ENCODE results near the gene GSG1L. TPM values are rescaled to one million over a fixed set of nuclear protein-coding genes. Genes with fewer than 3 reads are reported as not detected.
"Not testable (repeated sequence)": the region's sequence is repeated elsewhere in the genome, so short reads cannot be mapped to it uniquely, and the experiment has no call there.

The GSG1L gene
- total and polyA plus RNA-seq, 2 donors = 0.07 TPM; not detected in 1

- Histone ChIP-seq H3K9me3 (ENCODE audit: control insufficient read depth in 2 of 2, insufficient read depth in 1 of 2, low read length in 1 of 2) (peaks cover 2 to 4% of the 10 kb centered on the region in 2 donors), H3K4me3 (ENCODE audit: low read length in 2 of 2) (no peak overlapping the region), H3K36me3 (ENCODE audit: control insufficient read depth in 2 of 2, insufficient read depth in 2 of 2, low read length in 1 of 2) (no peaks in the 10 kb centered on the region), H3K27me3 (ENCODE audit: control insufficient read depth in 2 of 2, insufficient read depth in 1 of 2, low read length in 1 of 2) (no peaks in the 10 kb centered on the region), H3K4me1 (ENCODE audit: control insufficient read depth in 2 of 2, insufficient read depth in 2 of 2, low read length in 2 of 2) (no peaks in the 10 kb centered on the region), H3K27ac (ENCODE audit: low read depth in 1 of 2, low read length in 1 of 2) (no peak overlapping the region)
- WGBS = 89% methylated on average over 3 of the region's 3 CpGs
- no peak for DNase-seq (ENCODE audit: low read depth in 6 of 9, low spot score in 9 of 9)
Measured at GRCh38 chr16:27879601-27880247, 183.8 kb downstream of the GSG1L start.

- not testable (repeated sequence) for H3K36me3 ChIP-seq (ENCODE audit: control insufficient read depth in 2 of 2, insufficient read depth in 2 of 2, low read length in 1 of 2); DNase-seq (ENCODE audit: low read depth in 6 of 9, low spot score in 9 of 9); H3K4me3 ChIP-seq (ENCODE audit: low read length in 2 of 2); H3K27ac ChIP-seq (ENCODE audit: low read depth in 1 of 2, low read length in 1 of 2); H3K27me3 ChIP-seq (ENCODE audit: control insufficient read depth in 2 of 2, insufficient read depth in 1 of 2, low read length in 1 of 2); H3K4me1 ChIP-seq (ENCODE audit: control insufficient read depth in 2 of 2, insufficient read depth in 2 of 2, low read length in 2 of 2); H3K9me3 ChIP-seq (ENCODE audit: control insufficient read depth in 2 of 2, insufficient read depth in 1 of 2, low read length in 1 of 2)
- WGBS = 97% methylated on average over 1 of the region's 1 CpG
Measured at GRCh38 chr16:27872627-27873026, 190.9 kb downstream of the GSG1L start.

GRCh38 chr16:27870116-27870798, 193.3 kb downstream of the GSG1L start:
- Histone ChIP-seq H3K27ac (ENCODE audit: low read depth in 1 of 2, low read length in 1 of 2) (no peak overlapping the region), H3K4me3 (ENCODE audit: low read length in 2 of 2) (no peak overlapping the region), H3K27me3 (ENCODE audit: control insufficient read depth in 2 of 2, insufficient read depth in 1 of 2, low read length in 1 of 2) (no peaks in the 10 kb centered on the region), H3K4me1 (ENCODE audit: control insufficient read depth in 2 of 2, insufficient read depth in 2 of 2, low read length in 2 of 2) (no peaks in the 10 kb centered on the region), H3K9me3 (ENCODE audit: control insufficient read depth in 2 of 2, insufficient read depth in 1 of 2, low read length in 1 of 2) (peaks cover 3 to 8% of the 10 kb centered on the region in 2 donors), H3K36me3 (ENCODE audit: control insufficient read depth in 2 of 2, insufficient read depth in 2 of 2, low read length in 1 of 2) (no peaks in the 10 kb centered on the region)
- DNase-seq (ENCODE audit: low read depth in 6 of 9, low spot score in 9 of 9) = no peak
- 59% methylated on average over 4 of the region's 4 CpGs for WGBS

GRCh38 chr16:27869411-27869810, 194.1 kb downstream of the GSG1L start:
- no peaks in the 10 kb centered on the region for H3K27me3 ChIP-seq (ENCODE audit: control insufficient read depth in 2 of 2, insufficient read depth in 1 of 2, low read length in 1 of 2)
- H3K9me3 ChIP-seq (ENCODE audit: control insufficient read depth in 2 of 2, insufficient read depth in 1 of 2, low read length in 1 of 2) = peaks cover 1 to 8% of the 10 kb centered on the region in 2 donors
- H3K36me3 ChIP-seq (ENCODE audit: control insufficient read depth in 2 of 2, insufficient read depth in 2 of 2, low read length in 1 of 2) = no peaks in the 10 kb centered on the region
- no peaks in the 10 kb centered on the region for H3K4me1 ChIP-seq (ENCODE audit: control insufficient read depth in 2 of 2, insufficient read depth in 2 of 2, low read length in 2 of 2)
- DNase-seq (ENCODE audit: low read depth in 6 of 9, low spot score in 9 of 9) = no peak
- no peak overlapping the region for H3K27ac ChIP-seq (ENCODE audit: low read depth in 1 of 2, low read length in 1 of 2)
- WGBS = 92% methylated on average over 1 of the region's 1 CpG
- H3K4me3 ChIP-seq (ENCODE audit: low read length in 2 of 2) = no peak overlapping the region

- no peak overlapping the region for H3K27ac ChIP-seq (ENCODE audit: low read depth in 1 of 2, low read length in 1 of 2)
- no peak for DNase-seq (ENCODE audit: low read depth in 6 of 9, low spot score in 9 of 9)
- H3K27me3 ChIP-seq (ENCODE audit: control insufficient read depth in 2 of 2, insufficient read depth in 1 of 2, low read length in 1 of 2) = no peaks in the 10 kb centered on the region
- no peak overlapping the region for H3K4me3 ChIP-seq (ENCODE audit: low read length in 2 of 2)
- no peaks in the 10 kb centered on the region for H3K36me3 ChIP-seq (ENCODE audit: control insufficient read depth in 2 of 2, insufficient read depth in 2 of 2, low read length in 1 of 2)
- WGBS = 97% methylated on average over 7 of the region's 7 CpGs
- peaks cover 2 to 9% of the 10 kb centered on the region in 2 donors for H3K9me3 ChIP-seq (ENCODE audit: control insufficient read depth in 2 of 2, insufficient read depth in 1 of 2, low read length in 1 of 2)
- no peaks in the 10 kb centered on the region for H3K4me1 ChIP-seq (ENCODE audit: control insufficient read depth in 2 of 2, insufficient read depth in 2 of 2, low read length in 2 of 2)
Measured at GRCh38 chr16:27868180-27868579, 195.3 kb downstream of the GSG1L start.

- no peaks in the 10 kb centered on the region for H3K4me1 ChIP-seq (ENCODE audit: control insufficient read depth in 2 of 2, insufficient read depth in 2 of 2, low read length in 2 of 2)
- 43% methylated on average over 19 of the region's 19 CpGs for WGBS
- peak in 7 of 9 donors; percentile 8 to 40 (median 18) for DNase-seq (ENCODE audit: low read depth in 6 of 9, low spot score in 9 of 9)
- H3K27me3 ChIP-seq (ENCODE audit: control insufficient read depth in 2 of 2, insufficient read depth in 1 of 2, low read length in 1 of 2) = no peaks in the 10 kb centered on the region
- H3K9me3 ChIP-seq (ENCODE audit: control insufficient read depth in 2 of 2, insufficient read depth in 1 of 2, low read length in 1 of 2) = peaks cover 2 to 9% of the 10 kb centered on the region in 2 donors
- H3K4me3 ChIP-seq (ENCODE audit: low read length in 2 of 2) = no peak overlapping the region
- no peak overlapping the region for H3K27ac ChIP-seq (ENCODE audit: low read depth in 1 of 2, low read length in 1 of 2)
- H3K36me3 ChIP-seq (ENCODE audit: control insufficient read depth in 2 of 2, insufficient read depth in 2 of 2, low read length in 1 of 2) = no peaks in the 10 kb centered on the region
Measured at GRCh38 chr16:27867122-27868110, 196.1 kb downstream of the GSG1L start.

DNA sequence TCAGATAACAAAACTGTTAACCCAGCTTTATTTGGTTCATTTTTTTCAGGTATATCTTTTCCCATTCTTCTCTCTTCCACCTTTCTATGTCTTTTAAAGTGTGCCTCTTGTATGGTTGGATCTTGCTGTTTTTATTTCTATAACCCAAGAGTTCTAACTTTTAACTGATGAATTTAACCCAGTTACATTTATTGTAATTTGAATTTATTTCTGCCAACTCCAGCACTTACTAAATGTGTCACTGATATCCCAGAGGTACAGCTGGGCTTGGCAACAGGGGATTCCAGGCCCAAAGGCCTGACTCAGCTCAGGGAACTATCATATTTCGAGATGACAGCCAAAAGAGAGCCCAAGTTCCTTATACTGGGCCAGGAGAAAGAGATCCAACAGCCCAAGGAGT, 200.1 kb downstream of the GSG1L start:
- no peaks in the 10 kb centered on the region for H3K27me3 ChIP-seq (ENCODE audit: control insufficient read depth in 2 of 2, insufficient read depth in 1 of 2, low read length in 1 of 2)
- H3K4me1 ChIP-seq (ENCODE audit: control insufficient read depth in 2 of 2, insufficient read depth in 2 of 2, low read length in 2 of 2) = no peaks in the 10 kb centered on the region
- no peak overlapping the region for H3K27ac ChIP-seq (ENCODE audit: low read depth in 1 of 2, low read length in 1 of 2)
- no peak for DNase-seq (ENCODE audit: low read depth in 6 of 9, low spot score in 9 of 9)
- H3K9me3 ChIP-seq (ENCODE audit: control insufficient read depth in 2 of 2, insufficient read depth in 1 of 2, low read length in 1 of 2) = peaks cover 2 to 9% of the 10 kb centered on the region in 2 donors
- no peaks in the 10 kb centered on the region for H3K36me3 ChIP-seq (ENCODE audit: control insufficient read depth in 2 of 2, insufficient read depth in 2 of 2, low read length in 1 of 2)
- H3K4me3 ChIP-seq (ENCODE audit: low read length in 2 of 2) = no peak overlapping the region
- 83% methylated on average over 1 of the region's 1 CpG for WGBS

DNA sequence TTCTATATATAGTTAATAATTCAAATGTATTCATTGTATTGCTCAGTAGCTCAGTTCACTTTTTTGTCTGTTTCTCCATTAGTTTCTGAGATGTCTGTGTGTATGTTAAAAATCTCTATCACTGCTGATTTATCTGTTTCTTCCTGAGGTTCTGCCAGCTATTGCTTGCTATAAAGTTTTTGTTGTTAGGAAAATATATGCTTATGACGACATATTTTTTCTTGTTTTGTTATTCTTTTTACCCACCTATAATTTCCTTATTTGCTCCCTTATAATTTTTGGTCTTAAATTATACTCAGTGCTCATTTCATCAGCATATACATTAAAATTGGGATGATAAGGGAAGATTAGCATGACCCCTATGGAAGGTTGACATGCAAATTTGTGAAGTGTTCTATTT, 200.6 kb downstream of the GSG1L start:
- 97% methylated on average over 1 of the region's 1 CpG for WGBS
- H3K4me1 ChIP-seq (ENCODE audit: control insufficient read depth in 2 of 2, insufficient read depth in 2 of 2, low read length in 2 of 2) = no peaks in the 10 kb centered on the region
- H3K27me3 ChIP-seq (ENCODE audit: control insufficient read depth in 2 of 2, insufficient read depth in 1 of 2, low read length in 1 of 2) = no peaks in the 10 kb centered on the region
- no peaks in the 10 kb centered on the region for H3K36me3 ChIP-seq (ENCODE audit: control insufficient read depth in 2 of 2, insufficient read depth in 2 of 2, low read length in 1 of 2)
- DNase-seq (ENCODE audit: low read depth in 6 of 9, low spot score in 9 of 9) = no peak
- no peak overlapping the region for H3K27ac ChIP-seq (ENCODE audit: low read depth in 1 of 2, low read length in 1 of 2)
- peaks cover 2 to 9% of the 10 kb centered on the region in 2 donors for H3K9me3 ChIP-seq (ENCODE audit: control insufficient read depth in 2 of 2, insufficient read depth in 1 of 2, low read length in 1 of 2)
- H3K4me3 ChIP-seq (ENCODE audit: low read length in 2 of 2) = no peak overlapping the region

GRCh38 chr16:27860091-27860490, 203.4 kb downstream of the GSG1L start:
- WGBS = 87% methylated on average over 7 of the region's 7 CpGs
- no peak overlapping the region for H3K4me3 ChIP-seq (ENCODE audit: low read length in 2 of 2)
- no peaks in the 10 kb centered on the region for H3K27me3 ChIP-seq (ENCODE audit: control insufficient read depth in 2 of 2, insufficient read depth in 1 of 2, low read length in 1 of 2)
- H3K4me1 ChIP-seq (ENCODE audit: control insufficient read depth in 2 of 2, insufficient read depth in 2 of 2, low read length in 2 of 2) = no peaks in the 10 kb centered on the region
- peaks cover 2 to 4% of the 10 kb centered on the region in 2 donors for H3K9me3 ChIP-seq (ENCODE audit: control insufficient read depth in 2 of 2, insufficient read depth in 1 of 2, low read length in 1 of 2)
- H3K36me3 ChIP-seq (ENCODE audit: control insufficient read depth in 2 of 2, insufficient read depth in 2 of 2, low read length in 1 of 2) = no peaks in the 10 kb centered on the region
- DNase-seq (ENCODE audit: low read depth in 6 of 9, low spot score in 9 of 9) = no peak
- H3K27ac ChIP-seq (ENCODE audit: low read depth in 1 of 2, low read length in 1 of 2) = no peak overlapping the region

All from thymus (tissue), 11 donors.